Neural progenitor cell (in vitro differentiated cells): ENCODE results near the gene RNPEPL1. TPM values are rescaled to one million over a fixed set of nuclear protein-coding genes. Genes with fewer than 3 reads are reported as not detected.
A peak's percentile ranks its signal among the peaks of the same experiment; 100 is the strongest.

ENCODE experiments used
- DNase-seq: peaks from one replicate; pipeline ENCODE4 v3.0.0-alpha.2; 2016; ENCODE audit warnings: low spot score
- H2AFZ ChIP-seq: fragments of 200-600 bp; sonication (generic); replicated peaks from 2 replicates; pipeline ENCODE4 v1.6.1; 2016; ENCODE audit warnings: antibody characterized with exemption
- H3F3A ChIP-seq: fragments of 200-600 bp; sonication (generic); 2 replicates; pipeline ENCODE4 v1.6.1; 2016; ENCODE audit warnings: antibody characterized with exemption, low read depth
- H3K27ac ChIP-seq: fragments of 200-600 bp; sonication (generic); 2 replicates; pipeline ENCODE4 v1.5.1; 2016; ENCODE audit warnings: mild to moderate bottlenecking
- H3K27me3 ChIP-seq: fragments of 200-600 bp; sonication (generic); 2 replicates; pipeline ENCODE4 v1.6.1; 2016; ENCODE audit warnings: mild to moderate bottlenecking, moderate library complexity
- H3K36me3 ChIP-seq: fragments of 200-600 bp; sonication (generic); 2 replicates; pipeline ENCODE4 v1.5.1; 2016
- H3K4me1 ChIP-seq: fragments of 200-600 bp; sonication (generic); 2 replicates; pipeline ENCODE4 v1.6.1; 2016; ENCODE audit warnings: mixed run types
- H3K4me2 ChIP-seq: fragments of 200-600 bp; sonication (generic); 2 replicates; pipeline ENCODE4 v1.6.1; 2016
- H3K4me3 ChIP-seq: fragments of 200-600 bp; sonication (generic); 2 replicates; pipeline ENCODE4 v1.5.1; 2016
- H3K79me2 ChIP-seq: fragments of 200-600 bp; sonication (generic); 2 replicates; pipeline ENCODE4 v1.6.1; 2016; ENCODE audit warnings: low read depth
- H3K9ac ChIP-seq: fragments of 200-600 bp; sonication (generic); 2 replicates; pipeline ENCODE4 v1.6.1; 2016
- H3K9me3 ChIP-seq: fragments of 200-600 bp; sonication (generic); 2 replicates; pipeline ENCODE4 v1.5.1; 2016; ENCODE audit warnings: low read depth
- H4K20me1 ChIP-seq: fragments of 200-600 bp; sonication (generic); 2 replicates; pipeline ENCODE4 v1.6.1; 2016; ENCODE audit warnings: low read depth
- H3K27ac Mint-ChIP-seq: 3 replicates; pipeline ENCODE4 v1.8.0; 2021; ENCODE audit warnings: mixed read lengths
- H3K27me3 Mint-ChIP-seq: 2 replicates; pipeline ENCODE4 v1.8.0; 2022; ENCODE audit warnings: low read depth, mild to moderate bottlenecking, inconsistent platforms, moderate library complexity, mixed read lengths; ENCODE audit not compliant: insufficient read depth
- H3K36me3 Mint-ChIP-seq: 3 replicates; pipeline ENCODE4 v1.8.0; 2021; ENCODE audit warnings: mixed read lengths
- H3K4me1 Mint-ChIP-seq: 3 replicates; pipeline ENCODE4 v1.8.0; 2021; ENCODE audit warnings: mixed read lengths
- H3K4me3 Mint-ChIP-seq: 3 replicates; pipeline ENCODE4 v1.8.0; 2021; ENCODE audit warnings: mild to moderate bottlenecking, moderate library complexity, mixed read lengths
- H3K9me3 Mint-ChIP-seq: 3 replicates; pipeline ENCODE4 v1.8.0; 2020; ENCODE audit warnings: mixed read lengths
- CTCF ChIP-seq: fragments of 200-600 bp; sonication (generic); IDR thresholded peaks from 2 replicates; pipeline ENCODE4 v1.5.1; 2017; ENCODE audit warnings: antibody characterized with exemption, mild to moderate bottlenecking
- EZH2 ChIP-seq: fragments of 200-600 bp; sonication (generic); IDR thresholded peaks from 2 replicates; pipeline ENCODE4 v1.6.1; 2017; ENCODE audit warnings: antibody characterized with exemption, mild to moderate bottlenecking, moderate library complexity
- EZH2phosphoT487 ChIP-seq: fragments of 200-600 bp; sonication (generic); IDR thresholded peaks from 2 replicates; pipeline ENCODE4 v1.6.1; 2017; ENCODE audit warnings: antibody characterized with exemption
- total RNA-seq: library from RNA; depleted of rRNA; stranded (reverse); fragments of >200 nt; gene quantifications from 2 replicates; pipeline ENCODE4 v1.2.3, GENCODE V29; 2015; ENCODE audit warnings: low replicate concordance

The RNPEPL1 gene
- total RNA-seq, 1 donor from 2014 or later = 2.7 TPM

- Histone ChIP-seq H3K27me3 (peaks cover 34% of the 10 kb centered on the region), H2AFZ (no peak within 1 kb of the TSS), H3K4me3 (peak within 1 kb of the TSS; percentile 47), H3K27ac (no peak within 1 kb of the TSS), H4K20me1 (peaks cover 30% of the 10 kb centered on the region), H3K9me3 (no peaks in the 10 kb centered on the region), H3K9ac (no peak within 1 kb of the TSS), H3F3A (peaks cover 20% of the 10 kb centered on the region), H3K36me3 (no peaks in the 10 kb centered on the region), H3K4me1 (peaks cover 3% of the 10 kb centered on the region), H3K79me2 (peaks cover 11% of the 10 kb centered on the region), H3K4me2 (peak within 1 kb of the TSS; percentile 90)
- no peaks in the 10 kb centered on the region for H3K27me3 Mint-ChIP-seq
- H3K9me3 Mint-ChIP-seq = no peaks in the 10 kb centered on the region
- TF ChIP-seq CTCF (no peak), EZH2 (no peak), EZH2phosphoT487 (no peak)
- peak; percentile 94 for DNase-seq
- no peak within 1 kb of the TSS for H3K27ac Mint-ChIP-seq
- H3K4me1 Mint-ChIP-seq = peaks cover 30% of the 10 kb centered on the region
- H3K4me3 Mint-ChIP-seq = peak within 1 kb of the TSS; percentile 71
- peaks cover 2% of the 10 kb centered on the region for H3K36me3 Mint-ChIP-seq
Measured at GRCh38 chr2:240557808-240558207, 10.5 kb upstream of the RNPEPL1 start, which contains the start of gene ANKMY1. Gene ANKMY1, minus strand, starts transcription at chr2:240557988. Its CDS starts 653 bp downstream, at chr2:240557335.

GRCh38 chr2:240558236-240558761 is 10.0 kb upstream of the RNPEPL1 start:
- H3K9ac ChIP-seq = no peak overlapping the region
- H3K4me3 ChIP-seq = peak overlapping the region; percentile 47
- no peak overlapping the region for H2AFZ ChIP-seq
- Mint-ChIP-seq H3K36me3 (peaks cover 2% of the 10 kb centered on the region), H3K9me3 (no peaks in the 10 kb centered on the region), H3K4me3 (peak overlapping the region; percentile 71), H3K27me3 (no peaks in the 10 kb centered on the region), H3K4me1 (peaks cover 30% of the 10 kb centered on the region), H3K27ac (no peak overlapping the region)
- no peaks in the 10 kb centered on the region for H3K9me3 ChIP-seq
- H4K20me1 ChIP-seq = peaks cover 30% of the 10 kb centered on the region
- no peak overlapping the region for H3K27ac ChIP-seq
- H3K4me1 ChIP-seq = peaks cover 3% of the 10 kb centered on the region
- peak; percentile 39 for DNase-seq
- H3K4me2 ChIP-seq = peak overlapping the region; percentile 90
- H3K79me2 ChIP-seq = peaks cover 11% of the 10 kb centered on the region
- TF ChIP-seq EZH2phosphoT487 = no peak
- no peak for TF ChIP-seq EZH2
- no peak for TF ChIP-seq CTCF
- H3K36me3 ChIP-seq = no peaks in the 10 kb centered on the region
- H3F3A ChIP-seq = peaks cover 20% of the 10 kb centered on the region
- H3K27me3 ChIP-seq = peaks cover 34% of the 10 kb centered on the region

GRCh38 chr2:240559286-240559685 is 9.0 kb upstream of the RNPEPL1 start:
- Histone ChIP-seq H3K79me2 (peaks cover 11% of the 10 kb centered on the region), H3K4me1 (peaks cover 3% of the 10 kb centered on the region), H3K27me3 (peaks cover 34% of the 10 kb centered on the region), H4K20me1 (peaks cover 30% of the 10 kb centered on the region), H3F3A (peaks cover 20% of the 10 kb centered on the region), H3K4me3 (no peak overlapping the region), H2AFZ (no peak overlapping the region), H3K9me3 (no peaks in the 10 kb centered on the region), H3K4me2 (no peak overlapping the region), H3K27ac (no peak overlapping the region), H3K9ac (no peak overlapping the region), H3K36me3 (no peaks in the 10 kb centered on the region)
- H3K36me3 Mint-ChIP-seq = peaks cover 2% of the 10 kb centered on the region
- TF ChIP-seq CTCF (no peak), EZH2phosphoT487 (no peak), EZH2 (no peak)
- DNase-seq = no peak
- H3K27me3 Mint-ChIP-seq = no peaks in the 10 kb centered on the region
- H3K27ac Mint-ChIP-seq = no peak overlapping the region
- H3K9me3 Mint-ChIP-seq = no peaks in the 10 kb centered on the region
- H3K4me3 Mint-ChIP-seq = peak overlapping the region; percentile 86
- peaks cover 30% of the 10 kb centered on the region for H3K4me1 Mint-ChIP-seq
